ENCODE measurements around the gene GSX1. TPM values are rescaled to one million over a fixed set of nuclear protein-coding genes. Genes with fewer than 3 reads are reported as not detected.
"Not testable (repeated sequence)": the region's sequence is repeated elsewhere in the genome, so short reads cannot be mapped to it uniquely, and the experiment has no call there.

Gene GSX1
- total RNA-seq, 1 donor from 2014 or later: not detected

DNA sequence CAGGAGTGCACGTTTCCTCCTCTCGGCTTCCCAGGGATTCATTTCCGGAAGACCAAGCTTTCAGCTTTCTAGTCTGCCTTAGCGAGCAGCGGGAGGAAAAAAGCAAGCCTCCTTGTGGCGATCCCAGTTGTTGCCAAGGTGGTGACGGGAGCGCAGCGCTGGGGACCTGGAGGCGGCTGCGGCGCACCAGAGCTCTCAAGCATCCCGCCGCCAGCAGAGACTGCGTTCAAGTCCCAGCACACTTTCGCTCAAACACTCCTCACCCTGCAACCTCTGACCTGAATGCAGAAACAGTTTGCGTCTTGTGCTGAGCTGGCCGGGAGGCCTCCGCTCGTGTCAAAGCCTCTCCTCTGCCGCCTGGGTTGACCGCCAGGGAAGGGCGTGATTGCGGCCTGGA lies 4.9 kb downstream of the GSX1 start:
- Mint-ChIP-seq H3K9me3 (no peaks in the 10 kb centered on the region), H3K27ac (no peak overlapping the region), H3K4me3 (no peak overlapping the region), H3K36me3 (ENCODE audit: low read depth) (no peaks in the 10 kb centered on the region), H3K27me3 (ENCODE audit: insufficient read depth) (peaks cover 69% of the 10 kb centered on the region), H3K4me1 (ENCODE audit: low read depth) (peaks cover under 1% of the 10 kb centered on the region)
- no peak for DNase-seq (ENCODE audit: low spot score)
- intact Hi-C loops (cut with micrococcal nuclease): no loop called here

DNA sequence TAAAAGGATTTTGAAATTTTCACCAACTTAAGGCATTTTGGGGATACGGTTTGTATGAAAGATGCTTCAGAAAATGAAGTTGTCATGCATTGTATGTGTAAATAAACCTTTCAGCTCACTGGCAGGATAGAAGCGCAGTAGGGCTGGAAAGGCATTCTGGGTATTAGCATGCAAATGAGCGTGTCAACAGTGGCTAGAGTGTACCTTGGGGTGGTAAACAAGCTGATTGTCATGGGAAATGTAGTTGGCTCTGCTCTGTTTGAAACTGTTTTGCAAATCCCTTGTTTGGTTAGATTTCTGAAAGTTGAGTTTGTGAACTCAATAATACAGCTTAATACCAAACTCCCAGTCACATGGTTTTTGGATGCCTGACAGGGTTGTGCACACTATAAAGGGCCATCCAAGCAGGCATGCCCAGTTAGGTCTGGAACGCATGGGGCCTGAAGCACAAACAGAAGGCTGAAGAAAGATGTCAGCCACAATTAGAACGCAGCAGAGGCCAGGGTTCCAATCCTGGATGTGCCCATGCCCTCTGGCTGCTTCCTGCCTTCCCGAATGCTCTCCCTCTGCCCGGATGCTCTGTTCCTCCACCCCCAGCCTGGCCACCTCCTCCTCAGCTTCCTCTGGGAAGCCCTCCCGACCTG lies 14.6 kb downstream of the GSX1 start:
- Mint-ChIP-seq H3K36me3 (ENCODE audit: low read depth) (no peaks in the 10 kb centered on the region), H3K4me1 (ENCODE audit: low read depth) (no peaks in the 10 kb centered on the region), H3K27me3 (ENCODE audit: insufficient read depth) (peaks cover 20% of the 10 kb centered on the region), H3K27ac (no peak overlapping the region), H3K9me3 (no peaks in the 10 kb centered on the region), H3K4me3 (no peak overlapping the region)
- intact Hi-C loops (cut with micrococcal nuclease): no loop called here
- no peak for DNase-seq (ENCODE audit: low spot score)

DNA sequence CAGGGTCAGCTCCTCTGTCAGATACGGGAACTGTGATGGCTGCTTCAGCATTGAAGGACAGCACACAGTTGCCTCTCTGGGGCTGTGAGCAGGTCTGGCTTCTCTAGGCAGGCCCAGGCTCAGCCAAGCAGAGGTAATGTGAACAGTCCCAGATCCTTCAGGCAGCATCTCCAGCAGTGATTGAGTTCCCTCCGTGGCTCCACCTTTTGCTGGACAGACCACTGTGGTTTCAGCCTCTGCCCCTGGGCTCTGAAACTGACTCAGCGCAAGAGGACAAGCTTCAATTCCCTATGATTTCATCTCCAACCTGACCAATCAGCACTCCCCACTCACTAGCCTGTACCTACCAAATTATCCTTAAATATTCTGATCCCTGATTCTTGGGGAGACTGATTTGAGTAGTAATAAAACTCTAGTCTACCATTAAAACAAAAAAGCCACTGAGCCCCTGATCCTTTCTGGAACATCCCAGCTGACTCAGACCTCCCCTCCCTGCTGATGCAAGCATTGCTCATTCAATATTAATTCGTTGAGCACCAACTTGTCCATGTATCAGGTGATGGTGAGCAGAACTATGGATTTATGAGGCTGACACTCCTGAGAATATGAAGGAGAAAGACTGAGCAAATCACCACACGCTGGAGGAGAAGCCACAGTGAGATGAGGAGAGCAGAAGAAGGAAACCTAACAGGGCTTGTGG lies 16.7 kb downstream of the GSX1 start:
- Mint-ChIP-seq H3K9me3 (no peaks in the 10 kb centered on the region), H3K4me3 (no peak overlapping the region), H3K27me3 (ENCODE audit: insufficient read depth) (peaks cover 18% of the 10 kb centered on the region), H3K36me3 (ENCODE audit: low read depth) (no peaks in the 10 kb centered on the region), H3K27ac (no peak overlapping the region), H3K4me1 (ENCODE audit: low read depth) (no peaks in the 10 kb centered on the region)
- DNase-seq (ENCODE audit: low spot score): no peak
- intact Hi-C loops (cut with micrococcal nuclease): no loop called here

DNA sequence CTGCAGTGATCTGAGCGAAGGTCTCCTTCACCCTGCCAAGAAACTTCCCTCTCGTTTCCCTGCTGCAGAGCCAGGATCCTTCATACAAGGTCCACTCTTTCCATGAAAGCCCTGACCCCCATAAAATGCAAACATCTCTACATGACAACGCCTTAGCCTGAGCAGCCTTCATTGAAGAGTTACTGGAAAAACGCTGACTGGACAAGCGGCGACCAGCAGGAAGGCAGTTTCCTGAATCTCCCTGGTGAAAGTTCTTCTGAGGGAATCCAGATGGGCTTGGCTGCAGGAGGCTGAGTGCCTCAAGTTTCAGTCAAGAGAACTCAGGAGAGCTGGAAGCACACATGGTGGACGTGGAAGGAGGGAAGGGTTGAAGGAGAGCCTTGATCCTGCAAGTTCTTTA lies 17.7 kb downstream of the GSX1 start:
- H3K4me1 Mint-ChIP-seq (ENCODE audit: low read depth): no peaks in the 10 kb centered on the region
- intact Hi-C loops (cut with micrococcal nuclease): no loop called here
- H3K36me3 Mint-ChIP-seq (ENCODE audit: low read depth): no peaks in the 10 kb centered on the region
- no peak overlapping the region for H3K4me3 Mint-ChIP-seq
- H3K9me3 Mint-ChIP-seq: no peaks in the 10 kb centered on the region
- H3K27me3 Mint-ChIP-seq (ENCODE audit: insufficient read depth): peaks cover 17% of the 10 kb centered on the region
- no peak overlapping the region for H3K27ac Mint-ChIP-seq
- DNase-seq (ENCODE audit: low spot score): no peak

GRCh38 chr13:27810461-27810860 lies 18.2 kb downstream of the GSX1 start:
- intact Hi-C loops (cut with micrococcal nuclease): no loop called here
- Mint-ChIP-seq H3K27ac (no peak overlapping the region), H3K4me3 (no peak overlapping the region), H3K36me3 (ENCODE audit: low read depth) (no peaks in the 10 kb centered on the region), H3K27me3 (ENCODE audit: insufficient read depth) (peaks cover 18% of the 10 kb centered on the region), H3K9me3 (no peaks in the 10 kb centered on the region), H3K4me1 (ENCODE audit: low read depth) (no peaks in the 10 kb centered on the region)
- no peak for DNase-seq (ENCODE audit: low spot score)

- Mint-ChIP-seq H3K4me3 (no peak overlapping the region), H3K9me3 (no peaks in the 10 kb centered on the region), H3K36me3 (ENCODE audit: low read depth) (no peaks in the 10 kb centered on the region), H3K27me3 (ENCODE audit: insufficient read depth) (peaks cover 14% of the 10 kb centered on the region), H3K4me1 (ENCODE audit: low read depth) (no peaks in the 10 kb centered on the region), H3K27ac (no peak overlapping the region)
- intact Hi-C loops (cut with micrococcal nuclease): no loop called here
- no peak for DNase-seq (ENCODE audit: low spot score)
Observed at GRCh38 chr13:27813826-27814225, 21.5 kb downstream of the GSX1 start.

DNA sequence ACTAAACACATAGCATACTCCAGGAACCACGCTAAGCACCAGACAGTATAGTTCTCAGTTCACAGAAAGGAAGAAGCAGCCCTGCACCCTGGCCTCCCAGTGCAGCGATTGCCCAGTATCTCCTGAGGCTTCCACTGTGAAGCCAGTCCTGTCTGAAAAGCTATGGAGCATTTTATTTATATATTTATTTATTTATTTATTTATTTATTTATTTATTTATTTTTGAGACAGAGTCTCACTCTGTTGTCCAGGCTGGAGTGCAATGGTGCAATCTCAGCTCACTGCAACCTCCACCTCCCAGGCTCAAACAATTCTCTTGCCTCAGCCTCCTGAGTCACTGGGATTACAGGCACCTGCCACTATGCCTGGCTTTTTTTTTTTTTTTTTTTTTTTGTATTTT lies 25.5 kb downstream of the GSX1 start:
- H3K4me3 Mint-ChIP-seq; H3K27ac Mint-ChIP-seq; DNase-seq (ENCODE audit: low spot score); H3K4me1 Mint-ChIP-seq (ENCODE audit: low read depth); intact Hi-C loops (cut with micrococcal nuclease); H3K9me3 Mint-ChIP-seq; H3K36me3 Mint-ChIP-seq (ENCODE audit: low read depth): not testable (repeated sequence)
- peaks cover 42% of the 10 kb centered on the region for H3K27me3 Mint-ChIP-seq (ENCODE audit: insufficient read depth)

- H3K4me3 Mint-ChIP-seq: no peak overlapping the region
- H3K27me3 Mint-ChIP-seq (ENCODE audit: insufficient read depth): peaks cover 58% of the 10 kb centered on the region
Observed at GRCh38 chr13:27820524-27821482, 28.5 kb downstream of the GSX1 start.

GRCh38 chr13:27821566-27821965 lies 29.3 kb downstream of the GSX1 start:
- Mint-ChIP-seq H3K27me3 (ENCODE audit: insufficient read depth) (peaks cover 64% of the 10 kb centered on the region), H3K4me3 (no peak overlapping the region), H3K36me3 (ENCODE audit: low read depth) (no peaks in the 10 kb centered on the region), H3K27ac (no peak overlapping the region), H3K9me3 (no peaks in the 10 kb centered on the region), H3K4me1 (ENCODE audit: low read depth) (no peaks in the 10 kb centered on the region)
- intact Hi-C loops (cut with micrococcal nuclease): loop anchor here (2.0 kb wide), 1 partner anchor 101 kb away; no protein-coding TSS in a partner anchor
- no peak for DNase-seq (ENCODE audit: low spot score)

More at GRCh38 chr13:27820524-27821482, 28.5 kb downstream of the GSX1 start:
- Mint-ChIP-seq H3K9me3 (no peaks in the 10 kb centered on the region), H3K36me3 (ENCODE audit: low read depth) (no peaks in the 10 kb centered on the region), H3K27ac (no peak overlapping the region), H3K4me1 (ENCODE audit: low read depth) (no peaks in the 10 kb centered on the region)
- intact Hi-C loops (cut with micrococcal nuclease): loop anchor here (2.0 kb wide), 1 partner anchor 102 kb away; no protein-coding TSS in a partner anchor
- DNase-seq (ENCODE audit: low spot score): no peak

- no peaks in the 10 kb centered on the region for H3K4me1 Mint-ChIP-seq (ENCODE audit: low read depth)
- no peak overlapping the region for H3K27ac Mint-ChIP-seq
- peaks cover 58% of the 10 kb centered on the region for H3K27me3 Mint-ChIP-seq (ENCODE audit: insufficient read depth)
- no peaks in the 10 kb centered on the region for H3K36me3 Mint-ChIP-seq (ENCODE audit: low read depth)
- intact Hi-C loops (cut with micrococcal nuclease): no loop called here
- no peak for DNase-seq (ENCODE audit: low spot score)
- H3K9me3 Mint-ChIP-seq: no peaks in the 10 kb centered on the region
- H3K4me3 Mint-ChIP-seq: no peak overlapping the region
Observed at GRCh38 chr13:27822258-27822872, 30.1 kb downstream of the GSX1 start.

DNA sequence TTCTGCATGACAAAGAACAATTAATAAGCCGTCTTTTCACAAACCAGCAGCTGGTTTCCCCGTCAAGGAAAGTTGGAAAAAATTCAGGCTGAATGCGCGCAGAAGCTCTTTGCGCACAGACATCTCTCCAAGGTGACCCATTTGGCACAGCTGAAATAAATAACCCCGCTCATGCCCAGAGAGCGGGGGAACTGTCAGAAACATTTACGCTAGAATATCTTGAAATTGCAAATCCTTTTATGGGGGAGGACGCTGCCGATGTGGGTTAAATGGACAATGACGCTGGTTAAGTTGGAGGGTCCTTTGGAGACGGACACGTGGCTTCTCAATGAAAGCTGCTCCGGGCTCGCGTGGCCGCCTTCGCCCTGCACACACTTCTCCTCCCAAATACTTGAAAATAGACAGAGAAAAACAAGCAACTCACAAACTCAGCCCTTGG lies 30.6 kb downstream of the GSX1 start:
- Mint-ChIP-seq H3K36me3 (ENCODE audit: low read depth) (no peaks in the 10 kb centered on the region), H3K4me1 (ENCODE audit: low read depth) (no peaks in the 10 kb centered on the region), H3K9me3 (no peaks in the 10 kb centered on the region), H3K4me3 (no peak overlapping the region), H3K27ac (no peak overlapping the region), H3K27me3 (ENCODE audit: insufficient read depth) (peaks cover 58% of the 10 kb centered on the region)
- intact Hi-C loops (cut with micrococcal nuclease): no loop called here
- DNase-seq (ENCODE audit: low spot score): no peak

- no peaks in the 10 kb centered on the region for H3K36me3 Mint-ChIP-seq (ENCODE audit: low read depth)
- no peak overlapping the region for H3K4me3 Mint-ChIP-seq
- peaks cover 53% of the 10 kb centered on the region for H3K27me3 Mint-ChIP-seq (ENCODE audit: insufficient read depth)
- no peak for DNase-seq (ENCODE audit: low spot score)
- no peaks in the 10 kb centered on the region for H3K4me1 Mint-ChIP-seq (ENCODE audit: low read depth)
- intact Hi-C loops (cut with micrococcal nuclease): no loop called here
- no peak overlapping the region for H3K27ac Mint-ChIP-seq
- H3K9me3 Mint-ChIP-seq: no peaks in the 10 kb centered on the region
Observed at GRCh38 chr13:27824121-27824520, 31.8 kb downstream of the GSX1 start.
